ENCODE results near the gene B3GAT1.

GRCh38 chr11:134449051-134449450 is 37.0 kb upstream of the B3GAT1 start:
- TF ChIP-seq CTCF (conservative IDR thresholded peaks at IDR 0.05; ENCODE audit: low read depth in 2 of 2), result no peak
- no peak for TF ChIP-seq EZH2 (IDR thresholded peaks at IDR 0.05; ENCODE audit: low read depth, unreplicated experiment)
- TF ChIP-seq REST (IDR thresholded peaks at IDR 0.05; ENCODE audit: unreplicated experiment), result no peak
